ENCODE results near the gene RDH8. TPM values are rescaled to one million over a fixed set of nuclear protein-coding genes. Genes with fewer than 3 reads are reported as not detected.
A peak's percentile ranks its signal among the peaks of the same experiment; 100 is the strongest.

RDH8 gene
- total RNA-seq, 1 experiment from 2014 or later, result not detected

DNA sequence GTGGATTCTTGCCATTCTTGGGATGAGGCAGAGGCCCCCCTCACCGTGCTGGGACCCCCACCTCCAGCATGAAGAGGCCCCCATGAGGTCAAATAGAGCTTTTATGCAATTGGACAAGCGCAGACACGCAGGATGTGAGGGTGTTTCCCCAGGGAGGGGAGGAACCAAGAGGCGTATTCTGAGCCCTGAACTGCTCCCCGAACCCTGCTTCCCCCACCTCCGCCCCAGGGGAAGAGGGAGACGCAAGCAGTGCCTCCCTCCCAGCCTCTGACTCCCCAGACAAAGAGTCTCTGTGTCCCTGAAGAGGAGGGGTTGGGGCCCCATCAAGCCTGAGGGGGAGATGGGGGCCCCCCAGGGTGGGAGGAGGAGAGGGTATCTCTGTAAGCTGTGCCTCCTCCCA is 1.3 kb upstream of the RDH8 start:
- ATAC-seq, result no peak
- H3K79me2 ChIP-seq (ENCODE audit: low read length), result no peaks in the 10 kb centered on the region
- H4K20me1 ChIP-seq (ENCODE audit: low read length), result no peaks in the 10 kb centered on the region
- no peaks in the 10 kb centered on the region for H3F3A ChIP-seq (ENCODE audit: low read length, unreplicated experiment)
- TF ChIP-seq EZH2phosphoT487 (IDR thresholded peaks at IDR 0.05; ENCODE audit: borderline replicate concordance, low read length), result no peak
- TF ChIP-seq CTCF (conservative IDR thresholded peaks at IDR 0.05; ENCODE audit: low read depth, low read length), result no peak
- TF ChIP-seq EZH2 (IDR thresholded peaks at IDR 0.05; ENCODE audit: low read length, unreplicated experiment), result no peak
- peaks cover 12% of the 10 kb centered on the region; the same call in 1 of the 2 replicates for H3K4me1 ChIP-seq (ENCODE audit: insufficient read depth, low read length)
- H3K9ac ChIP-seq (ENCODE audit: low read length), result no peak overlapping the region
- DNase-seq, result no peak
- ChIA-PET POLR2A (ENCODE audit: unreplicated experiment) (no interaction called here), CTCF (no interaction called here)
- H3K9me3 ChIP-seq (ENCODE audit: low read length), result no peaks in the 10 kb centered on the region
- H3K9me2 ChIP-seq (replicated peaks; ENCODE audit: low read length), result no peaks in the 10 kb centered on the region
- H3K27ac ChIP-seq (ENCODE audit: low read length), result no peak overlapping the region
- intact Hi-C loops (cut with micrococcal nuclease), result no loop called here
- H3K27me3 ChIP-seq (ENCODE audit: low read length), result peaks cover 54% of the 10 kb centered on the region
- H3K4me3 ChIP-seq (ENCODE audit: low read length), result no peak overlapping the region
- H2AFZ ChIP-seq (ENCODE audit: low read length), result no peak overlapping the region
- H3K4me2 ChIP-seq (ENCODE audit: low read length), result no peak overlapping the region
- BruUV-seq (replicated peaks), result no TSS peak
- H3K36me3 ChIP-seq (ENCODE audit: low read depth, low read length), result no peaks in the 10 kb centered on the region

DNA sequence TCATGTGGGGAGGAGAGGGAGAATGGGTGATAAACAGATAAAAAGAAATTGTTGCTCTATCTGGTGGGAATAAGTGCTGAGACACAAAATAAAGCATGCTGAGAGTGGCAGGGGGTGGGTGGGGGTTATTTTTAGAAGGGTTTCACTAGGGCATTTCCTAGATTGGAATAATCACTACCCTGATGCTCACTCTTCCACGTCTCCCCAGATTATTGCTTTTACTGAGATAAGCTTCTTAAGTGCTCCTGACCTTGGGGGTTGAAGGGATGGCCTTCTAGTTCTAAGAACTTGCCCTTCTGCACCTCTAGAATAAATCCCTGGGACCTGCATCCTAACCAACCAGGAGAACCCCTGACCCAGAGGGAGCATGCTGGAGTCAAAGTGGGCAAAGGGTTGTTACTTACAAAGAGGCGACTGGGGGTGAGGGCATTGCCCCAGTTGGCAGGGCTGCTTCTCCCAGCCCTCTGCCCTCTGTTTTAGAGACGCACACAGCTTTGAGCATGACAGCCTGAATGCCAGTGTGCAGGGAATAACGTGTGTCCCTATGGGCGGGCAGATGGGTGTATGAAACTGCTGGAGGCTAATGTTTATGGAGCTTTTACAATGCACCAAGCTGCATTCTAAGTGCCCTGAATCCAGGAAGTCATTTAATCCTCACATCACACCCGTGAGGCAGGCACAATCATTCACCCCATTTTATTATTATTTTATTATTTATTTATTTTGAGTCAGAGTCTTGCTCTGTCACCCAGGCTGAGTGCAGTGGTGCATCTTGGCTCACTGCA is 743 bp downstream of the RDH8 start:
- no peaks in the 10 kb centered on the region for H3F3A ChIP-seq (ENCODE audit: low read length, unreplicated experiment)
- no peak overlapping the region for H3K27ac ChIP-seq (ENCODE audit: low read length)
- no peaks in the 10 kb centered on the region for H3K79me2 ChIP-seq (ENCODE audit: low read length)
- no peak overlapping the region for H3K4me3 ChIP-seq (ENCODE audit: low read length)
- ChIA-PET POLR2A (ENCODE audit: unreplicated experiment) (no interaction called here), CTCF (no interaction called here)
- no peaks in the 10 kb centered on the region for H3K36me3 ChIP-seq (ENCODE audit: low read depth, low read length)
- H3K4me1 ChIP-seq (ENCODE audit: insufficient read depth, low read length), result peaks cover 21% of the 10 kb centered on the region
- H3K9me2 ChIP-seq (replicated peaks; ENCODE audit: low read length), result no peaks in the 10 kb centered on the region
- H3K27me3 ChIP-seq (ENCODE audit: low read length), result peaks cover 46% of the 10 kb centered on the region
- H3K9ac ChIP-seq (ENCODE audit: low read length), result no peak overlapping the region
- no TSS peak for BruUV-seq (replicated peaks)
- no peaks in the 10 kb centered on the region for H4K20me1 ChIP-seq (ENCODE audit: low read length)
- peak; percentile 17 for DNase-seq
- intact Hi-C loops (cut with micrococcal nuclease), result no loop called here
- H2AFZ ChIP-seq (ENCODE audit: low read length), result no peak overlapping the region
- no peak overlapping the region for H3K4me2 ChIP-seq (ENCODE audit: low read length)
- TF ChIP-seq CTCF (conservative IDR thresholded peaks at IDR 0.05; ENCODE audit: low read depth, low read length), result no peak
- no peak for TF ChIP-seq EZH2phosphoT487 (IDR thresholded peaks at IDR 0.05; ENCODE audit: borderline replicate concordance, low read length)
- no peak for TF ChIP-seq EZH2 (IDR thresholded peaks at IDR 0.05; ENCODE audit: low read length, unreplicated experiment)
- no peaks in the 10 kb centered on the region for H3K9me3 ChIP-seq (ENCODE audit: low read length)
- peak; percentile 45 for ATAC-seq

DNA sequence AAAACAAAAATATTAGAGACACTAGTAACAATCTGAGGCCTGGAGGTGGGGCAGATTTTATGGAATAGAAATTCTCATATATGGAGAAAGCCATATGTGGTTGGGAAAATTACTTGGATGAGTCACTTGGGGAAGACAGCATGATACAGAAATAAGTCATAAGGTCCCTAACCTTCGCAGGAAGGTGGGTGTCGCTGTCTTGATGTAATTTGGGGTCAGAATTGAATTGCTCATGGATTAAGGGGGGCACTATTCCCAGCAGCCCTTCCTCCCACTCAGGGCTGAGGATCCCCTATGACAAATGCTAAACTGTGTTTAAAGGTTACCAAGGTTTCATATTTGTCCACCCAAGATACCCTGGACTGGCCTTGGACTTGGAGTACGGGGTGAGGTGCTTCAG is 5.0 kb downstream of the RDH8 start:
- H3K4me2 ChIP-seq (ENCODE audit: low read length), result no peak overlapping the region
- CTCF ChIA-PET, result no interaction called here
- no peaks in the 10 kb centered on the region for H3K36me3 ChIP-seq (ENCODE audit: low read depth, low read length)
- no peaks in the 10 kb centered on the region for H3K9me3 ChIP-seq (ENCODE audit: low read length)
- H3K4me3 ChIP-seq (ENCODE audit: low read length), result no peak overlapping the region
- no peaks in the 10 kb centered on the region for H3K9me2 ChIP-seq (replicated peaks; ENCODE audit: low read length)
- H3K4me1 ChIP-seq (ENCODE audit: insufficient read depth, low read length), result peaks cover 17% of the 10 kb centered on the region
- H3K9ac ChIP-seq (ENCODE audit: low read length), result no peak overlapping the region
- POLR2A ChIA-PET (ENCODE audit: unreplicated experiment), result no interaction called here
- TF ChIP-seq EZH2 (IDR thresholded peaks at IDR 0.05; ENCODE audit: low read length, unreplicated experiment), result no peak
- TF ChIP-seq EZH2phosphoT487 (IDR thresholded peaks at IDR 0.05; ENCODE audit: borderline replicate concordance, low read length), result no peak
- no peak for TF ChIP-seq CTCF (conservative IDR thresholded peaks at IDR 0.05; ENCODE audit: low read depth, low read length)
- H3K27ac ChIP-seq (ENCODE audit: low read length), result no peak overlapping the region
- BruUV-seq (replicated peaks), result no TSS peak
- H4K20me1 ChIP-seq (ENCODE audit: low read length), result no peaks in the 10 kb centered on the region
- DNase-seq, result peak; percentile 60
- peak; percentile 61 for ATAC-seq
- intact Hi-C loops (cut with micrococcal nuclease), result no loop called here
- H3F3A ChIP-seq (ENCODE audit: low read length, unreplicated experiment), result no peaks in the 10 kb centered on the region
- H3K27me3 ChIP-seq (ENCODE audit: low read length), result peaks cover 8% of the 10 kb centered on the region; the same call in 1 of the 2 replicates
- H2AFZ ChIP-seq (ENCODE audit: low read length), result no peak overlapping the region
- H3K79me2 ChIP-seq (ENCODE audit: low read length), result no peaks in the 10 kb centered on the region

Data from PC-3 (cell line).